ENCODE measurements around the gene NTMT2.

- TF ChIP-seq CTCF (IDR thresholded peaks at IDR 0.05) (no peak), POLR2A (IDR thresholded peaks at IDR 0.05) (no peak), POLR2AphosphoS5 (IDR thresholded peaks at IDR 0.05) (no peak)
Measured at GRCh38 chr1:170150016-170150415, 4.3 kb downstream of the NTMT2 start.
